GM19397 (cell line): ENCODE data around the gene MRPL21.

ENCODE experiments used
- ATAC-seq: cut with Tn5 transposase; IDR thresholded peaks from one replicate; pipeline ENCODE4 v1.9.1; 2021; ENCODE audit warnings: mild to moderate bottlenecking, moderate library complexity; ENCODE audit not compliant: unreplicated experiment

MRPL21 gene

DNA sequence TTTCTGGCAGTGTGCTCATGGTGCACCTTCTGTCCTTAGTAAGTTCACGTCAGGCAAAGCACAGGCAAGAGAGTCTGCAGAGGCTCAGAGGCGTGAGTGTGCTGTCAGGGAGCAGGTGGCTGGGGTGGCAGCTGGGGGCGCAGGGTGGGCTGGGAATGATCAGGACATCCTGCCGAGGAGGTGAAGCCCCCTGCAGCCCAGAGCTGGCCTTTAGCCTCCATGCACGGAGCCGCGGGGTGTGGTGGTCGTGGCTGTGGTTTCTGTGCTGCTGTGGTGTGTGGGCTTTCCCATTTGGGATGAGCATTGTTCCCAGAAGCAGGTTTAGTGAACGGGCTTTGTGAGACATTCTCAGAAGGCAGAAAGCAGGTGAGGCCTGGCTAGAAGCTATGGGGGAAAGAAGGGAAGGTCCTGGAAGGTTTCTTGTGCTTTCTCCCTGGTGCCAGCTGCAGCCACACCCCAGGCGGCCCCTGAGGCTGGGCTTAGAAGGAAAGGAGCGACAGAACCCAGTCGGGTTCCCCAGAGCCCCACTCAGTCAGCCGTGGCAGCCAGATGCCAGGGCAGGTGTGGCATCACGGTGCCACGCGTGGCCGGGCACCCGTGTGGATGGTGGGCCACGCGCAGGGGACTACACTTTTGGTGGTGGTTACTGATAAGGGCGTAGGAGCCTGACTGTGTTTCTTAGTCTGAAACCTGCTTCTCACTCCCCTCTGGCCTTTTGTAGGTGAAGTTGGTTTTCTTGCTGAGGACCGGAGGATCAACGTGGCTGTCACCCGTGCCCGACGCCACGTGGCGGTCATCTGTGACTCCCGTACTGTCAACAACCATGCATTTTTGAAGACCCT, 32.1 kb upstream of the MRPL21 start:
- ATAC-seq, result no peak

- ATAC-seq, result no peak
Measured at GRCh38 chr11:68935066-68935465, 31.4 kb upstream of the MRPL21 start.

GRCh38 chr11:68934666-68935065, 31.0 kb upstream of the MRPL21 start:
- ATAC-seq, result no peak

DNA sequence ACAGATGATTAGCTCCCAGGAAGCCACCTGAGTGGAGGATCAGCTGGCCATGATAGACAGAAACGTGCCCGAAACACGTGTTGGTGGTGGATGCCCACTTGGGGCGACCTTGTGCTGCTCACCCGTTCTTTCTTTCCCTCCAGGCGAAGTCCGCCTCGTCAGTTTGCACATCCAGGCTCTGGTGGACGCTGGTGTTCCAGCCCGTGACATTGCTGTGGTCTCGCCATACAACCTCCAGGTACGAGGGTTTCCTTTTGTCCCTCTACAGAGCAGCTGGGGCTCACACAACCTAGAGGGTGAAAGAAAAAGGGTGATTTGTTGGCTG, 30.7 kb upstream of the MRPL21 start:
- no peak for ATAC-seq

- no peak for ATAC-seq
Measured at GRCh38 chr11:68933605-68934320, 30.1 kb upstream of the MRPL21 start.

DNA sequence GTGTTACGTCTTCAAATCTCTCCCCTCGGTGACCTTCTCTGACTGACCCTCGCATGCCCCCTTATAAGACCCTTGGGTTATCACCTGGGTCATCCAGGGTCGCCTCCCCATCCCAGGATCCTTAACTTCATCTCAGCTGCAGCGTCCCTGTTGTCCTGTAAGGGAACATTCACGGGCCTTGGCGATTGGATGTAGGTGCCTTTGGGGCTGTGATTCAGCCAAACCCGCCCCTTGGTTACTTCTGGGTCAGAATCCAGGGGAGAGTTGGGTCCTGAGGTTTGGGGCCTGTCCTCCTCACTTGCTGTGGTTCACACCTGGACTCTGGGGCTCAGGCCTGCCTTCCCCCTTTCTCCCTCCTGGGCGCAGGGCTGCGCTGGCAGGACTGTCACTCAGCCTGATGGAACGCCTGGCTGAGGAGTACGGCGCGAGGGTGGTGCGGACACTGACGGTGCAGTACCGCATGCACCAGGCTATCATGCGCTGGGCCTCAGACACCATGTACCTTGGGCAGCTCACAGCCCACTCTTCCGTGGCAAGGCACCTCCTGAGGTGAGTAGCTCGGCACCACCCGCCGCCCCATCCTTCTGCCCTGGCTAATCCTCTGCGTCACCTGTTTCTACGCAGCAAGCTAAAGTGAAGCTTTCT, 29.4 kb upstream of the MRPL21 start:
- ATAC-seq, result no peak

GRCh38 chr11:68932358-68932757, 28.7 kb upstream of the MRPL21 start:
- no peak for ATAC-seq

DNA sequence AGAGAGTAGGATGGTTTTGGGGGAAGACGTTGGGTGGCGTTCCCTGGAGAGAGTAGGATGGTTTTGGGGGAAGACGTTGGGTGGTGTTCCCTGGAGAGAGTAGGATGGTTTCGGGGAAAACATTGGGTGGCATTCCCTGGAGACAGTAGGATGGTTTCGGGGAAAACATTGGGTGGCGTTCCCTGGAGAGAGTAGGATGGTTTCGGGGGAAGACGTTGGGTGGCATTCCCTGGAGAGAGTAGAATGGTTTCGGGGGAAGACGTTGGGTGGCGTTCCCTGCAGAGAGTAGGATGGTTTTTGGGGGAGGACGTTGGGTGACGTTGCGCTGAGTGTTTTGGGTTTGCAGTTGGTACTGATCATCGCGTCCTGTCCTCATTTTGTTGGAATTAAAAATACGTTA, 28.3 kb upstream of the MRPL21 start:
- no peak for ATAC-seq

- ATAC-seq, result no peak
Measured at GRCh38 chr11:68930991-68931855, 27.6 kb upstream of the MRPL21 start.

GRCh38 chr11:68929706-68930570, 26.3 kb upstream of the MRPL21 start:
- ATAC-seq, result no peak

- no peak for ATAC-seq
Measured at GRCh38 chr11:68929135-68929534, 25.5 kb upstream of the MRPL21 start.

GRCh38 chr11:68928136-68928880, 24.7 kb upstream of the MRPL21 start:
- no peak for ATAC-seq

DNA sequence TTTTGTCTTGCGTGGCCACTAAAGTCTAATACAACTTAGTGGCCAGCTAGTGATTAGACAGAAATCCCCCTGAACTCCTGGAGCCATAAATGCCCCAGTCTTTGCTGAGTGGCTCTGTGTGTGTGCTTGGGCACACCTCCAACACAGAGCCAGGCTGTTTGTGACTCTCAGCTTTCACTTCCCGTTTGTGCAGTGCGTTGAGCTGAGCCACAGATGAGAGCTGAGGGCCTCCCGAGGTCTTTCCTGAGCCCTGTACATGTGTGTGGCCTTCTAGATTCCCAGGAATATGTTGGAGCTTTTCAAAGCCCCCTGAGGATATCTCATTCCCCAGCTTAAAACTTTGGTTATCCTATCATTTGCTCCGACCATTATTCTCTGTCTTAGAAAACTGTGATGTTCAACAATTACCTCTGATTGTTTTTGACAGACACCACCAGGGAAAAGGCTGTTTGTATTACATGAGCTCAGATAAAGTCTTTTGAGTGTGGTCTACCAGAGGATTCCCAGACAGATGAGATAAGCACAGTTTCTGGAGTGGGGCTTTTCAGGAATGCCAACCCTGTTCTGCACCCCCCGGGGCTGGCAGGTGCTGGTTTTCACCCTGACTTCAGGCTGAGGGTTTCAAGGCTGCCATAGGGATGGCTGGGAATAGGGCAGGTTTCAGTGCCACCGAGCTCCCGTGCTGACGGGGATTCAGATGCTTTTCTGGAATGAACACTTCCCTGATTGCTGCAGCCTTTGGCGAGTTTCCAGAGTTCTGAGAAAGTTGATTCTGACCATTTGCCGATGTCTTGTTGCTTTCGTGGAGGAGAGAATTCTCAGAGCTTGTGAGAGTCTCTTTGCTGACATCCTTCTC, 23.9 kb upstream of the MRPL21 start:
- no peak for ATAC-seq

- no peak for ATAC-seq
Measured at GRCh38 chr11:68925611-68926010, 22.0 kb upstream of the MRPL21 start.

DNA sequence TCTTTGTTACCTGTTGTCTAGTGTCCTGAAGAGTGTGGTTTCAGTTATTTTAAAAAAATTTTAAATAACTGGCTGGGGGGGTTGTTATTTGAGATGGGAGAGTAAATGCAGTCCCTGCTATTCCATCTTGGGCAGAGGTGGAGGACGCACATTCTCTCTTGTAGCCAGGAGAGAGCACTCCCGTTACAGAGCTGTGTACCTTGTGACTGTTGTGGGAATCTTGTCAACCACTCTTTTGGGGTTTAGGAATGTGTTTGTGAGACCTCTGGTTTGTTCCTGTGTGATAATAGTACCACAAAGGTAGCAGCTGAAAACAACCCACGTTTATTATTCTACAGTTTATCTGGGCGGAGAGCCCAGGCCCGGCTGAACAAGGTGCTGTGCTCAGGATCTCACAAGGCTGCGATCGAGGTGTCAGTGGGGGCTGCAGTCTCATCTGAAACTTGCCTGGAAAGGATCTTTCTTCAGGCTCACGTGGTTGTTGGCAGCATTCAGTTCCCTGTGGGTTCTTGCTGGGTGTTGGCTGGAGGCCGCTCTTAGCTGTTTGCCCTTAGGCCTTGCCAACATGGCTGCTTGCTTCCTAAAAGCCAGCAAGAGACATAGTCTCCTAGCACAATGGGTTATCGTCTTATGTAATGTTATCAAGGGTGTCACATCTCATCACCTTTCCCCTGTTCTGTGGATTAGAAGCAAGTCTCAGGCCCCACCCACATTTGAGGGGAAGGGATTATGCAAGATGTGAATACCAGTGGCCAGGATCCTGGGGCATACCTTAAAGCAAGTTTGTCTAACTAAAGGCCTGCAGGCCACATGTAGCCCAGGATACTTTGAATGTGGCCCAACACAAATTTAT, 20.7 kb upstream of the MRPL21 start:
- no peak for ATAC-seq

GRCh38 chr11:68923614-68924013, 20.0 kb upstream of the MRPL21 start:
- ATAC-seq, result no peak

DNA sequence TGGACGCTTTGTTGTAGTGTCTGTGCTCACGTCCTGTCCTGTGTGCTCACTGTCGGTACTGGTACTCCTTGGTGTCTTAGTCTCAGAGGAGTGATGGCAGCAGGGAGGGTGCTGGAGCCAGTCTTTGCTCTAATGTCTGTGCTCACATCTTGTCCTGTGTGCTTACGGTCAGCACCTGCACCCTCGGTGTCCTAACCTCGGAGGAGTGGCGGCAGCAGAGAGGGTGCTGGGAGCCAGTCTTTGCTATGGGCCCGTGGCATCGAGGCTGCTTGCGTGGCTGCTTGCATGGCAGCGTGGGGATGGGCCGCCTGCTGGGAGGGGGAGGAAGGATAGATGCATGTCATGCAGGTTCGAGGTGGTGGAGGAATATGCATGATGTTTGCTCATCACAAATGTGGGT, 12.8 kb upstream of the MRPL21 start:
- no peak for ATAC-seq

DNA sequence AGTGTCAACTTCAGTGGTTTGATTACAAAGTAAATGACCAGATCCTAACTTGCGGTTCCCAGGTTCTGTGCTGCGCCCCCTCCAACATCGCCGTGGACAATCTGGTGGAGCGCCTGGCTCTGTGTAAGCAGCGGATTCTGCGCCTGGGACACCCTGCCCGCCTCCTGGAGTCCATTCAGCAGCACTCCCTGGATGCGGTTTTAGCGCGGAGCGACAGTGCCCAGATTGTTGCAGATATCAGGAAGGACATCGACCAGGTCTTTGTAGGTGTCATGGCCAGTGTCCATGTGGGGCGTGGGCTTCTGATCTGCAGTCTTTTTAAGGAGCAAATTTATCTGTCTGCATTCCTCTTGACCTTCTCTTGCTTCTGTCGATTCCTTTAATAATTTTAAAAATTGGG, 11.1 kb upstream of the MRPL21 start:
- no peak for ATAC-seq
